ENCODE results near the gene GRHL1. TPM values are rescaled to one million over a fixed set of nuclear protein-coding genes. Genes with fewer than 3 reads are reported as not detected.
"Not testable (repeated sequence)": the region's sequence is repeated elsewhere in the genome, so short reads cannot be mapped to it uniquely, and the experiment has no call there.

Gene GRHL1
- 0.30 and 1.2 TPM in 2 replicates for total RNA-seq (2014; rRNA removed; shearing (Covaris generic))

- DNase-seq = peak; percentile 100
- Histone ChIP-seq H3K27me3 (ENCODE audit: control insufficient read depth, insufficient read depth, low read length) (peaks cover 36% of the 10 kb centered on the region), H3K36me3 (replicated peaks; ENCODE audit: control insufficient read depth, insufficient read depth, low read length) (no peaks in the 10 kb centered on the region), H3K4me3 (ENCODE audit: insufficient read depth, low read depth, low read length) (peak within 1 kb of the TSS; percentile 61)
These were observed at the start of gene GRHL1 for GRCh38 chr2:9951522-9952285. TSS of gene GRHL1 (plus strand) at chr2:9951693. CDS start at chr2:9951834, 141 bp downstream.

GRCh38 chr2:9905413-9905812 lies 46.1 kb upstream of the GRHL1 start:
- no peak overlapping the region for H3K4me3 ChIP-seq (ENCODE audit: insufficient read depth, low read depth, low read length)
- DNase-seq = no peak
- H3K36me3 ChIP-seq (replicated peaks; ENCODE audit: control insufficient read depth, insufficient read depth, low read length) = no peaks in the 10 kb centered on the region
- no peaks in the 10 kb centered on the region for H3K27me3 ChIP-seq (ENCODE audit: control insufficient read depth, insufficient read depth, low read length)

GRCh38 chr2:9907402-9907801 lies 44.1 kb upstream of the GRHL1 start:
- Histone ChIP-seq H3K36me3 (replicated peaks; ENCODE audit: control insufficient read depth, insufficient read depth, low read length) (no peaks in the 10 kb centered on the region), H3K4me3 (ENCODE audit: insufficient read depth, low read depth, low read length) (no peak overlapping the region), H3K27me3 (ENCODE audit: control insufficient read depth, insufficient read depth, low read length) (no peaks in the 10 kb centered on the region)
- DNase-seq = no peak

- Histone ChIP-seq H3K36me3 (replicated peaks; ENCODE audit: control insufficient read depth, insufficient read depth, low read length) (peaks cover 1% of the 10 kb centered on the region), H3K27me3 (ENCODE audit: control insufficient read depth, insufficient read depth, low read length) (no peaks in the 10 kb centered on the region), H3K4me3 (ENCODE audit: insufficient read depth, low read depth, low read length) (no peak overlapping the region)
- DNase-seq = no peak
These were observed 42.9 kb upstream of the GRHL1 start for GRCh38 chr2:9908639-9909038.

GRCh38 chr2:9909106-9909505 lies 42.4 kb upstream of the GRHL1 start:
- H3K27me3 ChIP-seq (ENCODE audit: control insufficient read depth, insufficient read depth, low read length) = no peaks in the 10 kb centered on the region
- H3K4me3 ChIP-seq (ENCODE audit: insufficient read depth, low read depth, low read length) = no peak overlapping the region
- H3K36me3 ChIP-seq (replicated peaks; ENCODE audit: control insufficient read depth, insufficient read depth, low read length) = peaks cover 1% of the 10 kb centered on the region

GRCh38 chr2:9910699-9911098 lies 40.8 kb upstream of the GRHL1 start:
- no peaks in the 10 kb centered on the region for H3K27me3 ChIP-seq (ENCODE audit: control insufficient read depth, insufficient read depth, low read length)
- H3K4me3 ChIP-seq (ENCODE audit: insufficient read depth, low read depth, low read length) = no peak overlapping the region
- no peak for DNase-seq
- peaks cover 3% of the 10 kb centered on the region for H3K36me3 ChIP-seq (replicated peaks; ENCODE audit: control insufficient read depth, insufficient read depth, low read length)

More at GRCh38 chr2:9909106-9909505, 42.4 kb upstream of the GRHL1 start:
- no peak for DNase-seq

- DNase-seq = no peak
- Histone ChIP-seq H3K27me3 (ENCODE audit: control insufficient read depth, insufficient read depth, low read length) (no peaks in the 10 kb centered on the region), H3K36me3 (replicated peaks; ENCODE audit: control insufficient read depth, insufficient read depth, low read length) (peaks cover 3% of the 10 kb centered on the region), H3K4me3 (ENCODE audit: insufficient read depth, low read depth, low read length) (no peak overlapping the region)
These were observed 39.0 kb upstream of the GRHL1 start for GRCh38 chr2:9912468-9912867.

- no peaks in the 10 kb centered on the region for H3K27me3 ChIP-seq (ENCODE audit: control insufficient read depth, insufficient read depth, low read length)
- H3K4me3 ChIP-seq (ENCODE audit: insufficient read depth, low read depth, low read length) = no peak overlapping the region
- H3K36me3 ChIP-seq (replicated peaks; ENCODE audit: control insufficient read depth, insufficient read depth, low read length) = peaks cover 3% of the 10 kb centered on the region
- no peak for DNase-seq
These were observed 37.0 kb upstream of the GRHL1 start for GRCh38 chr2:9914384-9915065.

GRCh38 chr2:9918275-9918674 lies 33.2 kb upstream of the GRHL1 start:
- no peak overlapping the region for H3K4me3 ChIP-seq (ENCODE audit: insufficient read depth, low read depth, low read length)
- peaks cover 3% of the 10 kb centered on the region for H3K36me3 ChIP-seq (replicated peaks; ENCODE audit: control insufficient read depth, insufficient read depth, low read length)
- DNase-seq = no peak
- H3K27me3 ChIP-seq (ENCODE audit: control insufficient read depth, insufficient read depth, low read length) = no peaks in the 10 kb centered on the region

- Histone ChIP-seq H3K36me3 (replicated peaks; ENCODE audit: control insufficient read depth, insufficient read depth, low read length) (peaks cover 1% of the 10 kb centered on the region), H3K27me3 (ENCODE audit: control insufficient read depth, insufficient read depth, low read length) (no peaks in the 10 kb centered on the region), H3K4me3 (ENCODE audit: insufficient read depth, low read depth, low read length) (no peak overlapping the region)
- no peak for DNase-seq
These were observed 32.0 kb upstream of the GRHL1 start for GRCh38 chr2:9919512-9919911.

GRCh38 chr2:9927020-9927419 lies 24.5 kb upstream of the GRHL1 start:
- H3K4me3 ChIP-seq (ENCODE audit: insufficient read depth, low read depth, low read length); DNase-seq; H3K36me3 ChIP-seq (replicated peaks; ENCODE audit: control insufficient read depth, insufficient read depth, low read length); H3K27me3 ChIP-seq (ENCODE audit: control insufficient read depth, insufficient read depth, low read length): not testable (repeated sequence)

- no peak overlapping the region for H3K4me3 ChIP-seq (ENCODE audit: insufficient read depth, low read depth, low read length)
- DNase-seq = no peak
- no peaks in the 10 kb centered on the region; the same call in 1 of the 2 replicates for H3K36me3 ChIP-seq (replicated peaks; ENCODE audit: control insufficient read depth, insufficient read depth, low read length)
- H3K27me3 ChIP-seq (ENCODE audit: control insufficient read depth, insufficient read depth, low read length) = no peaks in the 10 kb centered on the region
These were observed 14.2 kb upstream of the GRHL1 start for GRCh38 chr2:9937258-9937657.

GRCh38 chr2:9937968-9938367 lies 13.5 kb upstream of the GRHL1 start:
- Histone ChIP-seq H3K27me3 (ENCODE audit: control insufficient read depth, insufficient read depth, low read length) (no peaks in the 10 kb centered on the region), H3K4me3 (ENCODE audit: insufficient read depth, low read depth, low read length) (no peak overlapping the region), H3K36me3 (replicated peaks; ENCODE audit: control insufficient read depth, insufficient read depth, low read length) (no peaks in the 10 kb centered on the region; the same call in 1 of the 2 replicates)
- DNase-seq = peak; percentile 60

GRCh38 chr2:9939587-9940485 lies 11.7 kb upstream of the GRHL1 start:
- no peak overlapping the region for H3K4me3 ChIP-seq (ENCODE audit: insufficient read depth, low read depth, low read length)
- H3K27me3 ChIP-seq (ENCODE audit: control insufficient read depth, insufficient read depth, low read length) = no peaks in the 10 kb centered on the region
- H3K36me3 ChIP-seq (replicated peaks; ENCODE audit: control insufficient read depth, insufficient read depth, low read length) = no peaks in the 10 kb centered on the region
- DNase-seq = no peak
